Parathyroid adenoma (tissue), 2 donors: ENCODE results near the gene ARHGAP10.

Source experiments
- H2AFZ ChIP-seq: fragments of 300-600 bp; sonication (generic); one replicate; pipeline ENCODE4 v1.7.0; 2017; ENCODE audit warnings: antibody characterized with exemption, mild to moderate bottlenecking
- H3K27ac ChIP-seq: fragments of 300-600 bp; sonication (generic); one replicate; pipeline ENCODE4 v1.7.0; 2017
- H3K27me3 ChIP-seq: fragments of 300-600 bp; sonication (generic); one replicate; pipeline ENCODE4 v1.7.0; 2017; ENCODE audit warnings: low read length; ENCODE audit not compliant: control insufficient read depth, insufficient read depth
- H3K36me3 ChIP-seq: fragments of 300-600 bp; sonication (generic); one replicate; pipeline ENCODE4 v1.7.0; 2017; ENCODE audit warnings: low read length; ENCODE audit not compliant: control insufficient read depth, insufficient read depth
- H3K4me1 ChIP-seq: fragments of 300-600 bp; sonication (generic); one replicate; pipeline ENCODE4 v1.7.0; 2017; ENCODE audit warnings: control low read depth
- H3K4me2 ChIP-seq: fragments of 300-600 bp; sonication (generic); one replicate; pipeline ENCODE4 v1.7.0; 2017; ENCODE audit warnings: low read length
- H3K4me3 ChIP-seq: fragments of 300-600 bp; sonication (generic); one replicate; pipeline ENCODE4 v1.7.0; 2017; ENCODE audit warnings: low read depth, low read length
- H3K79me2 ChIP-seq: fragments of 300-600 bp; sonication (generic); one replicate; pipeline ENCODE4 v1.7.0; 2017; ENCODE audit warnings: control low read depth
- H3K9ac ChIP-seq: fragments of 300-600 bp; sonication (generic); one replicate; pipeline ENCODE4 v1.7.0; 2017; ENCODE audit warnings: mild to moderate bottlenecking
- H3K9me3 ChIP-seq: fragments of 300-600 bp; sonication (generic); one replicate; pipeline ENCODE4 v1.7.0; 2017; ENCODE audit warnings: low read length; ENCODE audit not compliant: control insufficient read depth
- TF ChIP-seq, protein P1 (sequence below): fragments of 300-600 bp; sonication (generic); IDR thresholded peaks from one replicate; pipeline ENCODE4 v1.7.0; 2017; ENCODE audit warnings: antibody characterized with exemption, mild to moderate bottlenecking
- donor health status: primary hyperparathyroidism.

The ARHGAP10 gene

DNA sequence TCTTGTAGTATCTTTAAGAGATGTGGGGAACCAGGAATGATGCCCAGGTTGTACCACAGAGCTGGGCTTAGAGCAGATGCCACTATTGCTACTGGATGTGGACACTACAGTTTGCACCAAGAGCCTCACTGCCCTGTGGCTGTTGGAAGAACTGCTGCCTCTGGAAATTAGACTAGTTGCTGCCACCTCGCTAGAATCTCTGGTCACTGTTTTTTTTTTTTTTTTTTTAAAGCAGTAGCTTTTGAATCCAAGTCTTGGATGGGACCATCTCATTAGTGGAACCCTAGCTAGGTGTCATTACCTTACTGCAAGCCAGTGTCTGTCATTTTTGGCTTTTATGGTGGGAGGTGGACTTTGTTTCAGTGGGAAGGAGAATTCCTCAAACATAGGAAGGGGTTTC is 105.5 kb downstream of the ARHGAP10 start:
- no peaks in the 10 kb centered on the region for H3K79me2 ChIP-seq
- H3K9ac ChIP-seq, result no peak overlapping the region
- no peak overlapping the region for H2AFZ ChIP-seq
- TF ChIP-seq, protein P1, sequence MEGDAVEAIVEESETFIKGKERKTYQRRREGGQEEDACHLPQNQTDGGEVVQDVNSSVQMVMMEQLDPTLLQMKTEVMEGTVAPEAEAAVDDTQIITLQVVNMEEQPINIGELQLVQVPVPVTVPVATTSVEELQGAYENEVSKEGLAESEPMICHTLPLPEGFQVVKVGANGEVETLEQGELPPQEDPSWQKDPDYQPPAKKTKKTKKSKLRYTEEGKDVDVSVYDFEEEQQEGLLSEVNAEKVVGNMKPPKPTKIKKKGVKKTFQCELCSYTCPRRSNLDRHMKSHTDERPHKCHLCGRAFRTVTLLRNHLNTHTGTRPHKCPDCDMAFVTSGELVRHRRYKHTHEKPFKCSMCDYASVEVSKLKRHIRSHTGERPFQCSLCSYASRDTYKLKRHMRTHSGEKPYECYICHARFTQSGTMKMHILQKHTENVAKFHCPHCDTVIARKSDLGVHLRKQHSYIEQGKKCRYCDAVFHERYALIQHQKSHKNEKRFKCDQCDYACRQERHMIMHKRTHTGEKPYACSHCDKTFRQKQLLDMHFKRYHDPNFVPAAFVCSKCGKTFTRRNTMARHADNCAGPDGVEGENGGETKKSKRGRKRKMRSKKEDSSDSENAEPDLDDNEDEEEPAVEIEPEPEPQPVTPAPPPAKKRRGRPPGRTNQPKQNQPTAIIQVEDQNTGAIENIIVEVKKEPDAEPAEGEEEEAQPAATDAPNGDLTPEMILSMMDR, result peak; percentile 16
- H3K4me2 ChIP-seq, result no peak overlapping the region
- H3K9me3 ChIP-seq, result no peaks in the 10 kb centered on the region
- no peak overlapping the region for H3K4me3 ChIP-seq
- H3K27me3 ChIP-seq, result no peaks in the 10 kb centered on the region
- H3K27ac ChIP-seq, result no peak overlapping the region
- peaks cover 4% of the 10 kb centered on the region for H3K4me1 ChIP-seq
- no peaks in the 10 kb centered on the region for H3K36me3 ChIP-seq

DNA sequence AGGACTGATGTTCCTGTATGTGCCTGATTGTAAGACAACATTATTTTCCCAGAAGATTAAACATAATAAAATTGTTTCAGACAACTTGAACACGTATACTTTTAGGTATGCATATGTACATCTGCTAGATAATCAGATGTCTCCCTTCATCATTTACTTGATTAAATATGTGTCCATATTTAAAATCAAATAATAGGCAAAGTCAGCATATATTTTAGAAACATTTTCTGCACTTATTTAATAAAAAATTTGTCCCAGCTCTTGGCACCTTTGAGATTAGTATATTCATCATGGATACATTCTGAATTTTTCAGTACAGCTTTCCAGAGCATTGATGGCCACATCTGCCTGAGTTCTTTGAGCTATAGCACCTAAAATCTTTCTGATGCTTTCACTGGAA is 106.0 kb downstream of the ARHGAP10 start:
- H3K4me2 ChIP-seq, result no peak overlapping the region
- H3K9ac ChIP-seq, result no peak overlapping the region
- no peaks in the 10 kb centered on the region for H3K27me3 ChIP-seq
- H3K79me2 ChIP-seq, result peaks cover 2% of the 10 kb centered on the region
- no peaks in the 10 kb centered on the region for H3K36me3 ChIP-seq
- TF ChIP-seq, protein P1, result no peak
- H3K4me1 ChIP-seq, result peaks cover 4% of the 10 kb centered on the region
- H3K9me3 ChIP-seq, result no peaks in the 10 kb centered on the region
- no peak overlapping the region for H3K4me3 ChIP-seq
- H3K27ac ChIP-seq, result no peak overlapping the region
- no peak overlapping the region for H2AFZ ChIP-seq

DNA sequence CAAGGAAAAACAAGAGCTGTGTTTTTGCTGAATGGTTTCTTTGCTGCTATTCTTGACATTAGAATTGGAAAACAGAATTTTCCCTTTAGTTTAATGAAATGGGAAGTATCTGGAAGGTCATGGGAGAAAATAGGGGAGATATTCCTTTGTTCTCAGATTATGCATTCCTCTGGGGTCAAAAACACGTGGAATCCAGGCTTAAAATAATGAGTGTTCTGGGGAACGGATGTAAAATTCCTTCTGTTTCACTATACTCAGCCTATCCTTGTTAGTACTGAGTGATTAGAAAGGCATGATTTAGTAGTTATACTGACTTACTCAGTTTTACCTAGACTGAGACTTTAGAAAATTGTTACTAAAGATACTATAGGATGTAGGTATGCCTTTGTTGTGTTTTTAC is 107.3 kb downstream of the ARHGAP10 start:
- Histone ChIP-seq H3K27ac (no peak overlapping the region), H3K9ac (no peak overlapping the region), H2AFZ (no peak overlapping the region), H3K27me3 (no peaks in the 10 kb centered on the region), H3K4me2 (no peak overlapping the region), H3K79me2 (peaks cover 2% of the 10 kb centered on the region), H3K4me3 (no peak overlapping the region), H3K36me3 (no peaks in the 10 kb centered on the region), H3K9me3 (no peaks in the 10 kb centered on the region), H3K4me1 (peaks cover 4% of the 10 kb centered on the region)
- TF ChIP-seq, protein P1, result no peak

DNA sequence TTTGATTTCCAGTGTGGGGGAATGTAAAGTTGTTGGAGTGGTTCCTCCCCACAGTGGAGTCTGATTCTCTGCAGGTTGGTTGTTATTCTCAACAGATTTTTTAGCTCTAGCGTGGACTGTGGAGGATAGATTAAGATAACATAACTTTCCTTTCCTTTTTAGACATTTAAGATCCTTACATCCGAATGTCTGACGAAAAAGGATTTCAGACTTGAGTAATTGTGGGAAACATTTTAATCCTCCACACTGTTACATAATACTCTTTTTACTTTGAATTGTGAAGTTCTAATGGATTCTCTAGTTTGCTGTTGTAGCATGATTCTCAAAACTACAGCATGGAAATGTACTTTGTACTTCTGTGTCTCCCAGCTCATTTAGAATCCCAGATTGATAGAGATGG is 107.8 kb downstream of the ARHGAP10 start:
- Histone ChIP-seq H3K4me1 (peaks cover 4% of the 10 kb centered on the region), H3K4me3 (no peak overlapping the region), H3K9me3 (no peaks in the 10 kb centered on the region), H3K27ac (no peak overlapping the region), H2AFZ (no peak overlapping the region), H3K79me2 (peaks cover 2% of the 10 kb centered on the region), H3K4me2 (no peak overlapping the region), H3K27me3 (no peaks in the 10 kb centered on the region), H3K36me3 (no peaks in the 10 kb centered on the region), H3K9ac (no peak overlapping the region)
- TF ChIP-seq, protein P1, result no peak

DNA sequence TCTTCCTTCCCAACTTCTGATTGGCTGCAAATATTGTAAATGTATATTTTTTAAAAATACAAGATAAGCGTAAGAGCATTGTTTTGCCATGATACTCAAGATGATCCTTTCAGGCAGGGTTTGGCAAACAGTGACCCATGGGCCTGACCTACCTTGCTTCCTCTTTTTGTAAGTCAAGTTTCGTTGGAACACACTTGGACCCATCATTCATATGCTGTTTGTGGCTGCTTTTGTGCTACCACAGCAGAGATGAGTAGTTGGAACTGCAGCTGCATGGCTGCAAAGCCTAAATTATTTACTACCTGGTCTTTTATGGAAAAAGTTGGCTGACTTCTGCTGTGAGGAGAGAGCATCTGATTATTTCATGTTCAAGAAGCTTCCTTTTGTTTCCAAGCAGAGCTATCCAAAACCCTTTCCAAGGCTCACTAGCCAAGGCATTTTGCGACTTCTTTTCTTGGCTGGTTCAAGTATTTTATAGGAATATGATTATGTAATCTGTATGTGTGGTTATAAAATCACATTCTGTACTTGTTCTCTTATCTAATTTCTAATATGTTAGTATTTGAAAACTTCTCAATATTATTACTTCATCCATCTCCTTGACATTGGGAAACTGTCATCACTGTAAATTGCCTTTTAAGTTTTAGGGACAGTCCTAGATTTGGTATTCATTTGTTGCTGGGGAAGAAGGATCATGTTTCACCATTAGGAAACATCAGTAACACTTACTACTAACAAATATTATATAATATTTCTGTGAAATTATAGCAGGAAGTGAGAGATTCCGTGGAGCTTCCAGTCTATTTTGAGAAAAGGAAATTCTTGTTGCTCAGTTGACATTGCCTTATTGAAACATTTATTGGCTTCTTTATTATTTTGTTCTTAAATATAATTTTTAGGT is 109.2 kb downstream of the ARHGAP10 start:
- Histone ChIP-seq H3K36me3 (no peaks in the 10 kb centered on the region), H3K27me3 (no peaks in the 10 kb centered on the region)

More for the DNA sequence above, 109.2 kb downstream of the ARHGAP10 start:
- TF ChIP-seq, protein P1, result no peak
- Histone ChIP-seq H3K4me2 (no peak overlapping the region), H3K79me2 (peaks cover 2% of the 10 kb centered on the region), H2AFZ (no peak overlapping the region), H3K4me3 (no peak overlapping the region), H3K9me3 (no peaks in the 10 kb centered on the region), H3K4me1 (peaks cover 3% of the 10 kb centered on the region), H3K9ac (no peak overlapping the region), H3K27ac (no peak overlapping the region)
